HG03064 (cell line): Measurements from ENCODE around the gene BLMH.

Source experiments
- ATAC-seq: cut with Tn5 transposase; IDR thresholded peaks from one replicate; pipeline ENCODE4 v1.9.1; 2021; ENCODE audit warnings: low read depth; ENCODE audit not compliant: unreplicated experiment

BLMH gene

DNA sequence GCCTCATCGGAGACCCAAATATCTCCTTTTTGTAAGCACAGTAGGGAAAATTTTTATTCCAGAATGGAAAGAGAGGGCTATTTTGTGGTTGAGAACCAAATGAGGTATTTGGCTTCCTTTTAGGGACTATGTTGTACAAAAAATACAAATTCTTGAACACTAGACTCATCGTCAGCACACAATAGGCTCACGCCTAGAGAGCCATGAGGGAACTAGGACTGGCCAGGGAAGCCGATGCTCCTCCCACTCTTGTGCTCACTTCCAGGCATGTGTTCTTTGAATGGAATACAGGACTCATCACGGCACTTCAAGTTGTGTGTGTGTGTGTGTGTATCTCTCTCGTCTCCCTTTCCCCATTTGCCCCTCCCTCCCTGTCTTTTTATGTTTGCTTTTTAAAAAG, 17.8 kb upstream of the BLMH start:
- ATAC-seq: no peak

DNA sequence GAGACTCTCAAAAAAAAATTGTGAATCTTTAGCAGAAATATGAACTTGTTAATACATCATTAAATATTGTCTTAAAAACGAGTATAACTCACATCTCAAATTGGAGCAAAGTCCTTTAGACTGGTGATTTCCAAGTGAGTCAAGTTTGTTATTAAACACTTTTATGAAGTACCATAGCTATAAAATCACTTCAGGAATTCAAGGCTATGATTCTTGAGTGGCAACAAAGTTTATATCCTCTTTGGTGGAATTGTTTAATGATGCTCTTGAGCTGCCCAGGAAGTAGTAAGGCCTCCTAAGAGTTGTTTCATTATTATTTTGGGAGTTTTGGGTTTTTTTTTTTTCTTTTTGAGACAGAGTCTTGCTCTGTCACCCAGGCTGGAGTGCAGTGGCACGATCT, 16.7 kb upstream of the BLMH start:
- ATAC-seq: no peak

DNA sequence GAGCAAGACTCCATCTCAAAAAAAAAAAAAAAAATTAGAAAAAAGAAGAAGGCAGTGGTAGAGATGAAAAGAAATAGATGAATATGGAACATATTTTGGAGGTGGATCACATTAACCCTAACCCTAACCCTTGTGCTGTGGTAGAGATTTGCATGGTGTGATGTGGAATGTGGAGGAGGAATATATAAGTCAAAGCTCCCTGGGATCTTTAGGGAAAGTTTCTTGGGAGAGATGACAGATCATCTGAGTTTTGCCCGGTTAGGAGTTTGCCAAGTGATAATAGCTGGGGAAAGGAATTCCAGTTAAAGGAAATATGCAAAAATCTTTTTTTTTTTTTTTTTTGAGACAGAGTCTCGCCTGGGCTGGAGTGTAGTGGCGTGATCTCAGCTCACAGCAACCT, 13.0 kb upstream of the BLMH start:
- no peak for ATAC-seq

DNA sequence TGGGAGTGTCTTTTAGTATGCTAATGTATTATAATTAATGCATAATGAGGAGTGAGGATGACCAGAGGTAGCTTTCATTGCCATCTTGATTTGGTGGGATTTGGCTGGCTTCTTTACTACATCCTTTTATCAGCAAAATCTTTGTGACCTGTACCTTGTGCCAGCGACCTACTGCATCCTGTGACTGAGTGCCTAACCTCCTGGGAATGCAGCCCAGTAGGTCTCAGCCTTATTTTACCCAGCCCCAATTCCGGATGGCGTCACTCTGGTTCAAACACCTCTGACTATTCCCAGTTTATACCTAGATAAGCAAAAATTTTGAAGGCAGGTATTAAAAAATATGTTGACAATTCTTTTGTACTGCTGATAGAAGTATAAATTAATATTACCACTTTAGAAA, 10.5 kb upstream of the BLMH start:
- no peak for ATAC-seq

DNA sequence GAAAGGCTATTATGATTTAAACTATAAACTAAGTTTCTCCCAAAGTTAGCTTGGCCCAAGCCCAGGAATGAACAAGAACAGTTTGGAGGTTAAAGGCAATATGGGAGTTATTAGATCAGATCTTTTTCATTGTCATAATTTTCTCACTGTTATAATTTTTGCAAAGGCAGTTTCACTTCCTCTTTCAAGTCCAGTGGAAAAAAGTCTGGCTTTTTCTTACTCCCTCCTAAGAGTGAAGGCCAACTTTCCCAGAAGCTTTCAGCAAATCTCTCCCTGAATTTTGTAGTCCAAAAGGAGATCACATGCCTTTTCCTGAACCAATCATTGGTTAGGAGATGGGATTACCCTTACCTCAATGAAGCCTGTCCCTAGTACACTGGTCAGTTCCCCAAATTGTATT, 9.1 kb upstream of the BLMH start:
- ATAC-seq: no peak

DNA sequence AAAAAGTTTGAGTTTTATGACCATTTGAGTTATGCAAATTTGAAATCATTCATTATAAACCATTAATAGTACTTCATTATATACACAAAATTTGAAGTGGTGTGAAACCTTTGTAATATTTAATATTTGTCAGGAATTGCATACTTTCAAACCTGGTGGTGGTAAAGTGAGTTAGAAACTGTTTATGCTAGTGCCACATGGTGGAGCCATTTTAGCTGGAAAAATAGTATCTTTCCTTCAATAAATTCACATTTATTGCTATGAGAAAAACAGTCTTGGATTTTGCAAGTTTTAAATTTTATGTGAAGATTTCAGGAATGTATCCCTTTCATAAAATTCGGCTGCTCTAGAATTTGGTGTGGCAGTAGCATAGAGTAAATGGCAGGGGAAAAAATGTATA, 7.3 kb upstream of the BLMH start:
- ATAC-seq: no peak

DNA sequence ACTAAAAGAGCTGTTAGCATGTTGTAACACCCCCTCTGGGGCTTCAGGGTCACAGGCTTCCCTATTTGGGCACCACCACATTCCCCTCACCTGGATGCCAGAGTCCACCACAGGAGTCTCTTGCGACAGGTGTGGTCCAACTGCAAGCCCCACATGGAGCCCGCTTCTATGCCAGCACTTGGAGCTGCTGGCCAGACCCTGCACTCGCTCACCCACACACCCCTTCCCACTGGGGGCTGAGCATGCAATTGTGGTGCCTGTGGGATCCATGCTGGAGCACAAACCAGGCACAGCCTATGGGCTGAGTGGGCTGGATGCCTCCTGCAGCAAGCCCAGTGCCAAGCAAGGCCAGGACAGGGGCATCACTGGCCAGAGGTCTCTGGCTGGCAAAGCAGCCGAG, 6.0 kb upstream of the BLMH start:
- ATAC-seq: no peak

DNA sequence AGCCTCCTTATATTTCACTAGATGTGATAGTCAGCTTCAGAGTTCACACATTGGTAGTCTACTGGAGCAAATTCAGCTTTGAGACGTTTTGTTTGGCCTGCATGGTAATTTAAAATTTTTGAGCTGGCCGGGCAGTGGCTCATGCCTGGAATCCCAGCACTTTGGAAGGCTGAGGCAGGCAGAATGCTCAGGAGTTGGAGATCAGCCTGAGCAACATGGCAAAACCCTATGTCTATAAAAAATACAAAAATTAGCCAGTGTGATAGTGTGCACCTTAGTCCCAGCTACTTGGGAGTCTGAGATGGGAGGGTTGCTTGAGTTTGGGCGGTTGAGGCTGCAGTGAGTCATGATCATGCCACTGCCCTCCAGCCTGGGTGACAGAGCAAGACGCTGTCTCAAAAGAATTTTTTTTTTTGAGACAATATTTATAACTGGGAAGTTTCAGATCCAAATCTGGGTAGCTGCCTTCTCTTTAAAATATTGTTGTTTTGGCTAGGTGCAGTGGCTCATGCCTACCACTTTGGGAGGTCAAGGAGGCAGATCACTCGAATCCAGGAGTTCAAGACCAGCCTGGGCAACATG, 4.8 kb upstream of the BLMH start:
- ATAC-seq: no peak

DNA sequence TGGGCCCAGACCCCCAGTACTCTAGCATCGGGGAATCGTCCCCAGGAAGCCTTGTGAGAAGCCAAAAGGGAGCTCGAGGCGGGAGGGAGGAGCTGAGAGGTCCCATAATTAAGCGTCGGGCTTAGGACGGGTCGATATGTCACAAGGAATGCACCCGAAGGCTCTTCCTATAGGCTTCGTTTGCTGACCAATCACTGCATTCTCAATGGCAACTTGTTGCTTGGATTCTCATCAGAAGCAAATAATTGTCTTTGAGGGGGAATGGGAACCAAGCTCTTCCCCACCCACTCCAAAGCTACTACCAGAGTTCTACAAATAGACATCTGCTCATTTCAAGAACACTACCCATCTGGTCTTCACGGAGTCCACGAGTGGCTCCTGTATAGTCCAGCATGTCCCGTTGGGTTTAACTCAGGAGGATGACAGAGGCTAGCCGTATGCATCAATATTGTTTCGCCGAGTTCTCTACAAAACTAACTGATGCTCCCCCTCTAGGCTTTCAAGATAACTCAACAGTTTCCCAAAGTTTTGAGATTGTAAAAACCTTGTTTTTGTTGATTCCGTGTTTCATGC, 628 bp upstream of the BLMH start:
- no peak for ATAC-seq

DNA sequence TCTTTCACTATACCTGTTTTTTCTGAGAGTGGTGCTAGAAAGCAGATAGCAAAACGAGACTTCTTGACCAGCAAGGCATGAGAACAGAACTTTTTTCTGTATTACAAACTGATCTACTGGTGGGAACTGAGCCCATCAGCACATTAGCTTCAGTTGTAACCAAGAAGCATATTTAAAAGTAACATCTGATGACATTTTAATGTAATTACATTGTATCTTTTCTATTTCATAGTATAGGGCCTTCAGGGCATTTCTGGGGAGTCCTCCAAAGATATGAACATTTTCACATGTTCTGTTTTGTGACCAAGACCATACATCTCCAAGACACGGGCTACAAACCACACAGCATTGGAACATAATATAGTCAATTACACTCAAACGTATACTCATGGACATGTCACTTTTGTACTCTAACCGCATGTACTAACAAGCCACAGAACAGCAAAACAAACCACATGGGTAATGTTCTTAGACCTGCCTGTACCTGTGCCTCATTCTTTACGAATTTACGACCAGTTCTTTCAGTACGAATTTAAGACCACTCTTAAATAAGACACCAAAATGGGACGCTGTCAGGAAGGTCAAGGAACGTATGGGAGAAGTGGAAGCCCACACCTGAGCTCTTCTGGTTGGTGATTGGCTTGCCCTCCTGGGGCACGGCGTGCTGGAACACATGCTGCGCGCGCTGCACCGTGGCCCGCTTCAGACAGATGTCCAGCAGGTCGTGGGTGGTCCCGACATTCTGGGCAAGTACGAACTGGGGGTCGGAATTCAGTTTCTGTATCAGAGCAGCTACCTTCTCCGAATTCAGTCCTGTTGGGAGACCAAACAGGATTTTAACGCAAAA, 825 bp downstream of the BLMH start:
- no peak for ATAC-seq

DNA sequence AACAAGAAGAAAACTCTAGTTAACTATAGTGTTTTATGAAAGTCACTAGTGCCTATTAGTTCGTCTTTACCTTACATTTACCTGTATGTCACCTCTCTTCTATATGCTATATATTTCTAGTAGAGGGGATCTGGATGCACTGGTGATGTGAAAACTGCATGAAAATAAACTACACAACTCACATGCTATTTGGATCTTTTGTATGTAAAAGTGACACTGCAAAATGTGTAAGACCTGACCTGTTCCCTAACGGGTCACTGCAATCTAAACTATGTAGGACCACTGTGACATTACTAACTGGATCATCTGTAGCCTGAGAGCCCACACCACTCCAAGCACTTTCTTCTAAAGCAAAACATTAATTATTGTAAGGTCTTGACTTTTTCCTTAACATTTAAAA, 1.7 kb downstream of the BLMH start:
- no peak for ATAC-seq

DNA sequence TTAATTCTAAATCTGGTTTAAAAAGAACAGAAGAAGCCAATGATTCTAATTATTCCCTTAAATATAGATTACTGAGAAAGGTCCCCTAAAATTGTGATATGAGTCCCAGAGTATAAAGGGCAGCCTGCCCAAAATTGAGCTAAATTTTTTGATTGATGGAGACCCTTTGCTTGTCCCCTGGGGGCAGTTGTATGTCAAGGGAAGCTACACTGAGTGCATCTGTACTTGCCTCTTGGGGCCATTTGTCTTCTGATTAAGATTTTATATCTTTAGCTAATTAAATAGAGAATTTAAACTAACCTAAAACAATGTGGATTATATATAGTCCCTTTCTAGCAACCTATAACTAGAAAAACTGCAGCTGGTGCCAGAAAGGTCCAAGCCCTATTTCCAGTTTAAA, 12.6 kb downstream of the BLMH start:
- ATAC-seq: no peak

DNA sequence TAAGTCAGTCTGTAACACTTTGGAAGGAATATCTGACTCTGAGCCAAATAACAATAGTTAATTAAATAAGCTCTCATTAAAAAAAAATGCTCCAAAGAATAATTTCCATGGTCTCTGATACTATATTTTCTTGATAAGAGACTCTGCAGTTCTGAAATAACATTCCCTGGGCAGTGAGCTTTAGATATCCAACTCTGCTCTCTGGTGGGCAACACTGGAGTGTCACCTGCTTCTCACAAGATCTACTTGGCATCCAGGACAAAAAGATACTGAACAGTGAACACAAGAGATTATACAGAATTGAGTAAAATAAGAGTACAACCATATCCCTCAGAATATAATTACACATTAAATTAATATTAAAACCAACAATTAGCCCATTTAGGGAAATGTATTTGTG, 13.7 kb downstream of the BLMH start:
- ATAC-seq: no peak

DNA sequence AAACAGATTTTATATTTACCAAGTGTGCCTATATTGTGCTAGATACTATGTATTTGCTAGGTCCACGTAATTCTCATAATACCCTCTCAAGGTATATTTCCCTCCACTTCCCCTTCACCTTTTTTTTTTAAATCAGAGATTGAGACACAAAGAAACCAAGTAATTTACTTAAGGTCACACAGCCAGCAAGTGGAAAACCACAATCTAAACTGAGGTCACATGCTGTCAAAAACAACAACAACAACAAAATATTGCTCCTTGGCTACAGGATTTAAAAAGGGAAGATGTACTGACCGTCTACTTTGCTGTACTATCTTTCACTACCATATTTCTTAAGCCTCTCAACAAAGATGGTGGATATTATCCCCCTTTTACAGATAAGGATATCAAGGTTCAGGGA, 15.8 kb downstream of the BLMH start:
- no peak for ATAC-seq

DNA sequence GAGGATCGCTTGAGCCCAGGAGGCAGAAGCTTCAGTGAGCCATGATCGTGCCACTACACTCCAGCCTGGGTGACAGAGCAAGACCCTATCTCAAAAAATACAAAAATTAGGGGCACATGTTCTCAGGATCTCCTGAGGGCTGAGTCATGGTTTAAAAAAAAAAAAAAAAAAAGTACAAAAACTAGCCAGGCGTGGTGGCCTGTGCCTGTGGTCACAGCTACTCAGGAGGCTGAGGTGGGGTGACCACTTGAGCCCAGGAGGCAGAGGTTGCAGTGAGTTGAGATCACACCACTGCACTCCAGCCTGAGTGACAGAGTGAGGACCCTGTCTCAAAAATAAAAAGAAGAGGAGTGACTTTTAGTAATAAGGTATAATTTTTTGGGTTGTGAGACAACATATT, 16.9 kb downstream of the BLMH start:
- ATAC-seq: no peak

DNA sequence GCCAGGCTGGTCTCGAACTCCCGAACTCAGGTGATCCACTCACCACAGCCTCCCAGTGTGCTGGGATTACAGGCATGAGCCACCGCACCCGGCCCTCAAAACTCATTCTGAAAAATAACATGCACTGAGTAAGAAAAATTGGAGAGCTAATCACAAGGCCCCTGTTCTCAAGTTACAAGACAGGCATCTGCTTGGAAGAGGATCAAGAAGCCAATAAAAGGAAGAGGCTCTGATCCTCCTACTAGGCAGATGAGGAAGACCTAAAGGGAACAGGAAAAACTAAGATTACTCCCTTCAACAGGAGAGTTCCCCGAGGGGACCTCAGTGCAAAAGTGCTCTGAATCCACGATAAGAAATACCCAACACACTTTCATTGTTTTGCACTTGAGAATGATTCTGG, 18.4 kb downstream of the BLMH start:
- ATAC-seq: no peak

DNA sequence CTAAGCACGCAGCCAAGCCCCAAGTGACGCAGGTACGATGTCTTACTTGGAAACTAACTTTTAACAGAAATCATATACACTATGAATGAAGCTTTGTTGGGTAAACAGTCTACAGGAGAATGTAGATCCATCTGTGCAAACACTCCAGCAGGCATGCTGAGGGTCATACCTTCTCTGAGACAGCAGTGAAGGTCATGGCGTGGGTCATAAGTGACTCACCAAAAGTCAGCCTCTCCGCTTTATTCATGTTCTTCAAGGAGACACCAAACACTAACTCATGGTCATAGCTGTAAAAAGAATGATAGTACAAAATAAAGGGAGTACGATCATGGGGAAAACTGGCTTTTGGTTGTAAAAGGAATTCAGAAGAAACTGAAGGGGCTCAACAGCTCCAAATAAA, 20.6 kb downstream of the BLMH start:
- ATAC-seq: no peak

DNA sequence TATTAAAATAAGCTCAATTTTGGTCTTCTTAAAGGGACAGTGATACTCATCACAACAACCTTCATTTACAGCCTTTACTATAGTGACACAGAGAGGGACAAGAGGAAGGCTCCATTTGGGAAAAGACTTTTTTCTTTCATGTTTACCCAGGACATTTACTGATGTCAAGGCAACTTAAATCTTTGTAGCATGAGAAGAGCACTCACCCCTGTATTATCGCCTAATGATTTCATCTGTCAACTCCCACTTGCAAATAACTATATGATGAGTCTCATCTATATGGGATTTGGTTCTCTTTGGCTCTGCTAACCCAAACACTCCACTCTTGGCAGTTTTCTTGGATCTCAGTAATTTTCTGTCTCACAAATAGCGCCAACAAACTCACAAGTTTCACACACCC, 24.1 kb downstream of the BLMH start:
- ATAC-seq: no peak

DNA sequence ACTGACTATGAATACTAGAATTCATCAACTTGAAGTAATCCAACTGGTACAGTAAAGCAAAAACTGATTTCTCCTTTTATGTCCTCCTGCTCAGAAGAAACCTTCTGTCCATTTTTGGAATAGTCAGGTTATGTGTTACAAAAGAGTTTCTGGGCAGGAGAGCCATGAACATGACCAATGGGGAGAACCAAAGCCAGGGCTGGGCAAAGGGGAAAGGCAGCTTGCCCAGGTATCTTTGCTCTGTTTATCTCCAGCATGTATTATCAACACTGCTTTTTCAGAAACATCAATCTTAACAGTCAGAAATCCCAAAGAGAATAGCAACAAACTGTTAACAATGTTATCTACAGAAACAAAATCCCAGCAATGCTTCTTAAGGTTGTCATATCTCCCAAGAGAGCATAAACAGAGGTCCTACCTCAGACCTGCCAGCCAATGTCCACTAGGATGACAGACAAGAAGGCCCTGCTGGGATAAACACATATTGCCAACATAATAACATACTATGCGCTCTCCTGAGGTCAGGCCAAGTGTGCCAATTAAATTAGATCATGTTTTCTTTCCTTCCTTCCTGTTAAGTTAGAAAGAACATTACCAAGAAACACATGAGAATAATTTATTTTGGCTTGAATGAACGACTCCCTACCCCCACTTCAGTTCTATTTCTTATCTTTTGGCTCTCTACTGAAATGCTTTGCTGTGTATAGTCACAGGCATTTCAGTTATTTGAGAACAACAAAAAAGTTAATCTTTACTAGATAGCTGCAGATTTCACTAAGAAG, 28.0 kb downstream of the BLMH start:
- no peak for ATAC-seq

DNA sequence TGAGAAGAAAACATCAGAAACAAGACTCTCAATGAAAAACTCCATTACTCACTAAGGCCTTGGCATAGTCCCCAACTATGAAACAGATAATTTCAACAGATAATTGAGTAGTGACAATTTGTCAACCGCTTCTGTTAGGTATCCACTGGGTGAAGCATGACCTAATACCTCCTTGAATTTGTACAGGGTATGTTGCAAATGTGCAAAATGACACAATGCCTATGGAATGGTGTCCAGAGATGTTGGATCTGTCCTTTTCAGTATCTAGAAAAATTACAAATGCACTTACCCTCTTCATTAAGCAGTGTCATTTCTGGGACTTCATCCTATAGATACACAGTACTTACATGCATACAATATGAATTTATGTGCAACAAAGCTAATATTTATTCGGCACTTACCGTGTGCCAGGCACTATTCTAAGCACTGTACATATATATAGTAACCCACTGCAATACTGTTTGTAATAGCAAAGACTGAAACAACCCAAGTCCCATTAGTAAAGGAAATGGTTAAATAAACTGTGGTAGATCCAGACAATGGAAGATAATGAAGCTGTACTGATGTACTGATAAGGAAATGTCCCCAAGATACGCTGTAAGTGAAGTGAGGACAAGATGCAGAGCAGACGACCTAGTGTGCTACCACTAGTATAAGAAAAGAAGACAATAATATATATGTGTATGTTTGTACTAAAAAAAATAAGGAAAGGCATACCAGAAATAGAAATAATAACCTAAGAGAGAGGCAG, 34.8 kb downstream of the BLMH start:
- ATAC-seq: no peak

DNA sequence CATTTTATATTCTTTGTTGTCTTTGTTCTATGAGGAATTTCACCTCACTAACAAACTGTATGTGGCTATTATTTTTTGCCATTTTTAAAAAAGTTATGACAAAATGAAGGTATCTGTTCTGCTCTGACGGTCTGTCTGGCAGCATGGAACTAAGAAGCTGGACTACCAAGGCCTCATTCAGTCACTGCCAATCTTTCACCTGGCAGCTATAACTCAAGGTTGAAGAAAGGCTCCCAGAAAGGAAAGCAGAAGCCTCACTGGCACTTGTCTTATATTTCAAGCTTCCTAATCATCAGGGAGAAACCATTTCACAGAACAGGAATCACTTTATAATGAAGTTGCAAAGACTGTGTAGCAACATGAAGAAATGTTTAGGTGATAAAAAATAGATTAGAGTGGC, 37.6 kb downstream of the BLMH start:
- ATAC-seq: no peak
